Activated CD4-positive, alpha-beta T cell treated with anti-CD3 and anti-CD28 coated beads, Interleukin-2, amount 50 U/mL, for 16 hours (primary cell): ENCODE data around the gene SHC2.
"Not testable (repeated sequence)": the region's sequence is repeated elsewhere in the genome, so short reads cannot be mapped to it uniquely, and the experiment has no call there.

Experiments used
- DNase-seq: peaks from one replicate; pipeline ENCODE4 v3.0.0-alpha.2; 2020

The SHC2 gene

DNA sequence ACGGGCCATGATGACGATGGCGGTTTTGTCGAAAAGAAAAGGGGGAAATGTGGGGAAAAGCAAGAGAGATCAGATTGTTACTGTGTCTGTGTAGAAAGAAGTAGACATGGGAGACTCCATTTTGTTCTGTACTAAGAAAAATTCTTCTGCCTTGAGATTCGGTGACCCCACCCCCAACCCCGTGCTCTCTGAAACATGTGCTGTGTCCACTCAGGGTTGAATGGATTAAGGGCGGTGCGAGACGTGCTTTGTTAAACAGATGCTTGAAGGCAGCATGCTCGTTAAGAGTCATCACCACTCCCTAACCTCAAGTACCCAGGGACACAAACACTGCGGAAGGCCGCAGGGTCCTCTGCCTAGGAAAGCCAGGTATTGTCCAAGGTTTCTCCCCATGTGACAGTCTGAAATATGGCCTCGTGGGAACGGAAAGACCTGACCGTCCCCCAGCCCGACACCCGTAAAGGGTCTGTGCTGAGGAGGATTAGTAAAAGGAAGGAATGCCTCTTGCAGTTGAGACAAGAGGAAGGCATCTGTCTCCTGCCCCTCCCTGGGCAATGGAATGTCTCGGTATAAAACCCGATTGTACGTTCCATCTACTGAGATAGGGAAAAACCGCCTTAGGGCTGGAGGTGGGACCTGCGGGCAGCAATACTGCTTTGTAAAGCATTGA, 74.1 kb downstream of the SHC2 start:
- not testable (repeated sequence) for DNase-seq

DNA sequence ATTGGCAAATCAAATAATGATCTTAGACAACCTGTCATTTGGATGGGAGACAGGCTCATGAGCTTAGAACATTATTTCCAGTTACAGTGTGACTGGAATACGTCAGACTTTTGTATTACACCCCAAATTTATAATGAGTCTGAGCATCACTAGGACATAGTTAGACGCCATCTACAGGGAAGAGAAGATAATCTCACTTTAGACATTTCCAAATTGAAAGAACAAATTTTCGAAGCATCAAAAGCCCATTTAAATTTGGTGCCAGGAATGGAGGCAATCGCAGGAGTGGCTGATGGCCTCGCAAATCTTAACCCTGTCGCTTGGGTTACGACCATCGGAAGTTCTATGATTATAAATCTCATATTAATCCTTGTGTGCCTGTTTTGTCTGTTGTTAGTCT, 74.6 kb downstream of the SHC2 start:
- not testable (repeated sequence) for DNase-seq

DNA sequence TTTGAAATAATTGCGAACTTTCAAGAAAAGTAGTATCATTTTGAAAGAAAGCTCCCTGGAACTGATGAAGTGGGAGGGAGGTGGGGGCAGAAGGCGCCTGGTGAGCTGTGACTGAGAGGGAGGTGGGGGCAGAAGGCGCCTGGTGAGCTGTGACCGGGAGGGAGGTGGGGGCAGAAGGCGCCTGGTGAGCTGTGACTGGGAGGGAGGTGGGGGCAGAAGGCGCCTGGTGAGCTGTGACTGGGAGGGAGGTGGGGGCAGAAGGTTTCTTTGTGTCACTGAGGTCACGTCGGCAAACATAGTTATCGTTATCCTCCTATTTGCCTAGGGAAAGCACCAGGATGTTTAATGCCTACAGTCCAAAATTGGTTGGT, 76.0 kb downstream of the SHC2 start:
- no peak for DNase-seq

DNA sequence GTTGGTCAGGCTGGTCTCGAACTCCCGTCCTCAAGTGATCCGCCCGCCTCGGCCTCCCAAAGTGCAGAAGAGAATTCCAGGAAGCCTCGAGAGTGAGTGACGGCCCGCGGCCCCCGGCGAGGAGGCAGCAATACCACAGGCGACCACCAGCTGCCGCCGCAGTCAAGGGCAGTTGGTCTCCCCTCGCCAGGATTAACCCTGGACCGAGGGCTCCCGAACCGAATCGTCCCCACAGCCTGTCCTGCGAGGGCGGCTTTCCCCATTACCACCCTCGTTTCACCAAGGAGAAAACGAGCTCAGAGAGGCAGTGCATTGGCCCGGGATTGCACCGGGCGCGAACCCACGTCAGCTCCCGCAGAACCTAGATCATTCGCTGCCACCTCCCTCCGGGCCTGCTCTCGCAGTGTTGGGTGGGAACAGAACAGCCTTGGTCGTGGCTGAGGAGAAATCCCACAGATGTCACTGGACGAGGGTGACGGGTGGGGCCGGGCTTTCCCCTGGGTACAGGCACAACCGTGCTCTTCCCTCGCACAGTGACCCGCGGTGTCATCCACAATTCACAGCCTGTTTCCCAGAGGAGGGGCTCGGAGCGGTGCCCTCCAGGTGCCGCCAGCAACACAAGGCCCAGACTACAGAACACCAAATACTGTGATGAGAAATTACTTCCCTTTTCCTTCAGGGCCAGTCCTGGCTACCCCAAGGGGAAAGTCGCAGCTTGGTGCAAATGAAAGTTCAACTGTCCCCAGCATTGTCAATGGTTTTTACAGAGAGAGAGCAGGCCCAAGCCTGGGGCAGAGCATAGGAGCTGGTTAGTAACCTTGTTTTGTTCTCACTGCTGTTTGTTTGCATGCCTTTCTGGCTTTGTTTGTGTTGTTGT, 76.7 kb downstream of the SHC2 start:
- DNase-seq, result no peak

DNA sequence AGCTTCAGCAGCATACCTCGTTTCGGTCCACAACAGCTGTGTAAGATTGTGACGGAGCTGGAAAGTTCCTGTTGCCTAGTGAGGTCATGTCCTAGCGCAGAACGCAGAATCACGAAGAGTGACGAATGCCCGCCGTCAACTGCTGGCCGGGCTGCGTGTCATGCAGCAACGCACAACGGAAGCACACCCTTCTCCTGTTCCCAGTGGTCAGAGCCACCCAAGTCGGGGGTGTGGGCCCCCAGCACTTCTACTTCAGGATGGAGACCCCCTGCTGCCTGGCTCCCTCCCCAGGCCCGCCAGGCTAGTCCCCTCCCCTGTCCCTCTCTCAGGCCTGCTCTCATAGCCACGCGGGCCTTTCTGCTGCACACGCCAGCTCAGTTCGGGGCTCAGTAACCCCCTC, 77.8 kb downstream of the SHC2 start:
- no peak for DNase-seq

DNA sequence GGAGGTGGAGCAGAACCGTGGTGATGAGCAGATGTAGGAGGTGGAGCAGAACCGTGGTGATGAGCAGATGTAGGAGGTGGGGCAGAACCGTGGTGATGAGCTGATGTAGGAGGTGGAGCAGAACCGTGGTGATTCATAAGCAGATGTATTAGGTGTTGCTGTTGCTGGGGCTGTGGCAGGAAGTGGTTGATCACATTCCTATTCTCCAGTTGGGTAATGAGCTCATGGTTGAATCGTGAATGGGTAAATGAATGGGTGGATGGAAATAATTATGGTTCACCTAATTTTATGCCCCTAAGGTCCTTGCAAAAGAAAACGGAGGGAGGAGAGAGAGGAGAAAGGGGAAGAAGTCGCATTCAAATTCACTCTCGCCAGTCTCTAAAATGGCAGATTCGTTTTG, 78.3 kb downstream of the SHC2 start:
- peak; percentile 71 for DNase-seq

DNA sequence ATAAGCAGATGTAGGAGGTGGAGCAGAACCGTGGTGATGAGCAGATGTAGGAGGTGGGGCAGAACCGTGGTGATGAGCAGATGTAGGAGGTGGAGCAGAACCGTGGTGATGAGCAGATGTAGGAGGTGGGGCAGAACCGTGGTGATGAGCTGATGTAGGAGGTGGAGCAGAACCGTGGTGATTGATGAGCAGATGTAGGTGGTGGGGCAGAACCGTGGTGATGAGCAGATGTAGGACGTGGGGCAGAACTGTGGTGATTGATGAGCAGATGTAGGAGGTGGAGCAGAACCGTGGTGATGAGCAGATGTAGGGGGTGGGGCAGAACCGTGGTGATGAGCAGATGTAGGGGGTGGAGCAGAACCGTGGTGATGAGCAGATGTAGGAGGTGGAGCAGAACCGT, 78.9 kb downstream of the SHC2 start:
- not testable (repeated sequence) for DNase-seq

DNA sequence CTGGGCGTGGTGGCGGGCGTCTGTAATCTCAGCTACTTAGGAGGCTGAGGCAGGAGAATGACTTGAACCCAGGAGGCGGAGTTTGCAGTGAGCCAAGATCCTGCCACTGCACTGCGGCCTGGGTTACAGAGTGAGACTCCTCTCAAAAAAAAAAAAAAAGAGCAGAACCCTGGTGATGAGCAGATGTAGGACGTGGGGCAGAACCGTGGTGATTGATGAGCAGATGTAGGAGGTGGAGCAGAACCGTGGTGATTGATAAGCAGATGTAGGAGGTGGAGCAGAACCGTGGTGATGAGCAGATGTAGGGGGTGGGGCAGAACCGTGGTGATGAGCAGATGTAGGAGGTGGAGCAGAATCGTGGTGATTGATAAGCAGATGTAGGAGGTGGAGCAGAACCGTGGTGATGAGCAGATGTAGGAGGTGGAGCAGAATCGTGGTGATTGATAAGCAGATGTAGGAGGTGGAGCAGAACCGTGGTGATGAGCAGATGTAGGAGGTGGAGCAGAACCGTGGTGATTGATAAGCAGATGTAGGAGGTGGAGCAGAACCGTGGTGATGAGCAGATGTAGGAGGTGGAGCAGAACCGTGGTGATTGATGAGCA, 80.1 kb downstream of the SHC2 start:
- not testable (repeated sequence) for DNase-seq

DNA sequence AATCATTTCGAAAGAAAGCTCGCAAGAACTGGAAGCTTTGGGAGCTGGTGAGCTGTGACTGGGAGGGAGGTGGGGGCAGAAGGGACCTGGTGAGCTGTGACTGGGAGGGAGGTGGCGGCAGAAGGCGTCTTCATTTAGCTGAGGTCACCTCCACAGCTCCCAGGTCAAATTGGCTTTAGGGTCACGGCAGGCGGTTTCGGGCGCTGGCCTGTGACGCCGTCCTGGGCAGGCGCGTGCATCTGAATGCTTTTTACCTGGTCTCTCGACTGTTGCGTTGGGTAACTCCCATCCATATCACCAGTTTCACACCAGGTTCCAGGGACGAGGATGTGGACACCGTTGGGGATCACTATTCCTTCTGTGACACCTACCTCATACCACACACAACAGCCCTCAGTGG, 81.0 kb downstream of the SHC2 start:
- DNase-seq, result no peak

DNA sequence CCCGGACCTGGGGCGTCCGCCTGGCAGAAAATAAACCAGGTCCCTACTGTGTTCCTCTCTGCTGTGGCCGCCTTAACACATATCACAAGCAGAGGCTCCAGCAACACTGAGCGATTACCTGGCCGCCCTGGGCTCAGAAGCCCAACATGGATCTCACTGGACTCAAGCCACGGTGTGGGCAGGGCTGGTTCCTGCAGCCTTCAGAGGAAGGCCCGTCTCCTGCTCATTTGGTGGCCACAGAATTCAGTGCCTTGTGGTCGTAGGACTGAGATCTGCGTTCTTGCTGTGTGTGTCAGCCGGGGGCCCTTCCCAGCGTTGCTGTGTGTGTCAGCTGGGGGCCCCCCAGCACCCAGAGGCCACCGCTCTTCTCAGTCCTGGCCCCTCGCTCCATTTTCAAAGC, 82.1 kb downstream of the SHC2 start:
- no peak for DNase-seq

DNA sequence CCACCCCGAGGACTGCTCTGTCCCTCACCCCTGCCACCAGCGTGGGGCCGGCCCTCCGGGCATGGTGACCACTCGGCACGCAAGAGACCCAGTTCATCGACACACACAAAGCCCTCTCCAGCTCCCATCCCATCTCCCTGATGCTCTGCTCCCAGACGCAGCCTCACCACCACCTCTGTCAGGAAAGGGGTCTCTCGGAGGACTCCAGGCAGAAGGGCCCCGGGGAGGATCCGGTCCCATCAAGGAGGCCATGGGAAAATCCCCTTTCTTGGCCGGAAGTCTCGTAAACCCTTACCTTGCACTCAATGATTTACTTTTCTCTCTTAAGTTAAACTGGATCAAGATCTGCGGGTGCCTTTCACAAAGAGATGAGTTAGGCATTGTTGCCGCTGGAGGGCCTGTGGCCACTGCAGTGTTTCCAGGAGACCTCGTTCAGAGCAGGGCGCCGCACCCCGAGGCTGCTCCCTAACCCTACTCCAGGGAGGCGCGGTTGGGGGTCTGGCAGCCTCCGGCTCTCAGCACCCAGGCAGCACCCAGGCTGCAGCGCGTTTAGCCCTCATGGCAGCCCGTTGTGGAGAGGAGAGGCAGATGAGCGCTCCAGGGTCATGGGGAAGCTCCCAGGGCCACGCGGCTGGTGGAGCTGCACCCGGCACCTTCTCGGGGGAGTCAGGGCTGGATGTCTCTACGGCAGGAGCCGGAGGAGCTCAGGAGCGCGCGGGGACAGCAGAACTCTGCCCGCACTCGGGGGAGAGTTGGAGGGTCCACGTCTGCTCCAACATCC, 82.8 kb downstream of the SHC2 start:
- DNase-seq, result no peak

DNA sequence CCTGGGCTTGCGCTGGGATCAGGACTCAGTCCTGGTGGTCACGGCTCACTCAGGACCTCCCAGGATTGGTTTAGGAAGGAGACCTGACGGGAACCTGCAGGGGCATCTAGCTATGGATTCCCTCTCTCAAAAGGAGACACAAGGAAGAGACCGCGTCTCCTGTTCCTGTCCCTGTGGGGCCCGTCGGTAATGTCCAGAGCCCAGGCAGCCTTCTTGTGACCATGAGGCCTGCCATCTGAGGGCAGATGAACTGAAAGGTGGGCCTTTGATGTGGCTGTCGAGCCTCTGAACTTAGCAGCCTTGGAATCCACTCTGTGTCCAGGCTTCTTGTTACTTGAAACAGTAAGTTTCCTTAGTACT, 84.7 kb downstream of the SHC2 start:
- DNase-seq, result no peak

DNA sequence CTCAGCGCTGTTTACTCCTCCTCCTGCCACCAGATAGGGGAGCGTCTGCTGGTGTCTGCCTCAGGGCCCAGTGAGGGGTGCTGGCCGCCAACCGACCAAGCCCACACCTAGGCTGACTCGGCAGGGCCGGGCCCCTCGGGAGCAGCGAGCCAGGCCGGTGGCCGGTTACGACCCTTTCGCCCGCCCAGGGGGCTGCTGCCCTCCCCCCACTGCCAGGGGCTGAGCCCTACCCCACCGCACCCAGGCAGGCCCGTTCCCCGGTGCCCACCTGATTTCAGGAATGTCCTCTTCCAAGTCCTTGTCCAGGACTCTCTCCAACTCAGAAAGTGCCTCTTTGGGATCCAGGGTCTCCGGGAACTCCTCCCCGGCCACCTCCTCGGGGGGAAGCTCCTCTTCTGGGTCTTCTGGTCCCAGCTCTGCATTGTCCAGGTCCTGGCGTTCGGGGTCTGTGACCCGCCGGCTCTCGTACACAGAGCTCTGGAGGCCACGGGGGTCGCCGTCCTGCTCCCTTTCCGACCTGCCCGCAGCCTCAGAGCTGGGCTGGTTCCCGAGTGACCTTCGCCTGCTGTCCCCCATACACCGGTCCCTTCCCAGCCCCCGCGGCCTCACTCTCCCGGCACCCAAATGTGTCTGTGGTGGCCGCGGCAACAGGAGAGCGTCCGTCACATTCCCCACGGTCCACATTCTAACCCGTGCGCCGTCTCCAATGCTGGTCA, 85.3 kb downstream of the SHC2 start:
- DNase-seq, result no peak

DNA sequence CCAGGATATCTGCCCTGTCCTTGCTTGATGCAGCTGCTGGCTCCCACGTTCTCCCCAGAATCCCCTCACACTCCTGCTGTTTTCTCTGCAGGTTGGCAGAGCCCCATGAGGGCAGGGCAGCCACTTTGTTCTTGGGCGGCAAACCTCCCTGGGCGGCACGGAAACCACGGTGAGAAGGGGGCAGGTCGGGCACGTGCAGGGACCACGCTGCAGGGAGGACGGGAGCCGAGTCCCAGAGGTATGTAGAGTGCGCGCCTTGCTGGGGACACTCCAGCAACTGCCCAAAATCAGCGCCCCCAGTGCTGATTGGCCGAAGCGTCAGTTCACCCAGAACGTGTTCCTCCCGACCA, 86.0 kb downstream of the SHC2 start:
- no peak for DNase-seq

DNA sequence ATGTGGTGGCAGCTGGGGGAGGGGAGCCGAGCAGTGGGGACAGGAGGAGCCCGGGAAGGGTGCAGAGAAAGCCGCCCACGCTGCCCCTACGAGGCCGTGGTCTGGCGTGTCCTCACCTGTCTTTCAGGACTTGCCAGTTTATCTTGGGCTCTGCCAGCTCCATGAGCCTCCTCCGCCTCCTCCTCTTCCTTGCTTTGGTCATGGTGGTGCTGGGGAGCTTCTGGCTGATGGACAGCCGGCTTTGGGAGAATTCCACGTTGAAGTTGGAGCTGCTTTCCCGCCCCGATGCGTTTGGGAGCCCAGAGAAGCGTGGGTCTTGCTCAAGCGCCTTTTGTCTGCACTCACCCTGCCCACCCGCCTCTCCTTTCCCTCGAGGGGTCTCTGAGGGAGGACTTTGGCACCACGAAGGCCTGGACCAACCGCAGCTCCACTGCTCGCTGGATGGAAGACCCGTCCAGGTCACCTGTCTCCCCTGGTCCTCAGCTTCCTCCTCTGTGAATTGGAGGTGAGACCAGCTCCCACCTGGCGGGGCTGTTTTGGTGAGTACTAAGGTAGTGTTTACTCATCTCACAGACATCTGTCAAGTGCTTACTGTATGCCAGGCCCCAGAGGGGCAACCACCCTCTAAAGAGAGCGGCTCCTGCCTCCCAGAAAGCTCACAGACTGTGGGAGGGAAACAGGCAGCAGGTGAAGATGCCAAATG, 86.5 kb downstream of the SHC2 start:
- DNase-seq, result no peak

DNA sequence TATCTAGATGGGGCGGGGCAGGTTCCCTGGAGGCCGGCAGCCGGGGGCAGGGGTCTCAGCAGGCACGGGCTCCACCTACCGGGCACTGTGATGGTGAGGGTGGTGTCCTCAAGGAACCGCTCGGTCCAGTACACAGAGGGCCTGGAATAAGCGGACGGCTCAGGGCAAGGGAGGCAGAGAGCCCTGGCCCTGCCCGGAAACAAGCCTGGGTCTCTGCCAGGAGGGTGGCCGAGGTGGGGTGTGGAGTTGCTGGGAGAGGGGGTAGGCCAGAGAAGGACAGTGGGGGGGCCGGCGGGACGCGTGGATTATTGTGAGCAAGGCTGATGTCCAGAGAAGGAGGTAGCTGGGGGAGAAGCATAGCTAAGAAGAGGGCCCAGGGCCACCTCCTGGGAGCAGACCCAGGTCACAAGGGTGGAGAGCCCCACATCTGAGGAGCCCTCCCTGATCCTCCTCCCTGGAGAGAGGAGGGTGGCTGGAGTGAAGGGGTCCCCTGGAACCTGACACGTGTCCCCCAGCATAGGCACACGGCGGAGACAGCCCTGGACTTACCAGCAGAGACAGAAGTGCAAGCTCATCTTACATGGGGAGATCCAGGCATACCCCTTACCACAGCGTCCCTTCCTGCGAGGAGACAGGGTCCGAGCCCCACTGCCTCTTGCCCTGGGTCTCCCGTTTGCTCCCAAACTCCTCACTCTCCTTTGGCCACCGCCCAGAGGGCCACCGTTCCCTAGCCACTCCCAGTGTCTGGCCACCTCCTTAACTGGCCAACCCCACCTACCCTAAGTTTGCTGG, 87.2 kb downstream of the SHC2 start:
- DNase-seq, result no peak

DNA sequence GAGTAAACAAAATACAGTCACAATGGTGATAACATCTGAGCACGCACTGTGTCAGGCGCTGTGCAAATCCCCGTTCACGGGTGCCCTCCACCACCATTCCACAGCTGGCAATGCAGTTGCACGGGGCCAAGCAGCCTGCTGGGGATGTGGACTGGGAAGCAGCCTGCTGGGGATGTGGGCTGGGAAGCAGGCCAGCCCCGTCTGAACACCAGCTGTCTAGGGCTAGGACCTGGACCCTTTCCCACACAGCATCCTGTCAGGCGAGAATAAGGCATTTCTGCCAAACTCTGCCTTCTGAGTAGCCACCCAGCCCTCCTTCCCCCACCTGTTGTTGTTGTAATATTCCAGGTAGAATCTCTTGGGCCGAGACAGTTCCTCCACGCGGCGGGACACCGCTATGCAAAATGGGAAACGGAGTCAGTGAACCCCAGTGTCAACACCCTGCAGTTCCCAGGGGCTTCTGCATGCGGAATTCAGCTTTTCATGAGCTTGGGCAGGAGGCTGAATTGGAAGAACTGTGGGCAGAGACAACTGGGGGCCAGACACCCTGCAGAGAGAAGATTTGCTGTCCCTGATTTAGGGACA, 88.4 kb downstream of the SHC2 start:
- no peak for DNase-seq

DNA sequence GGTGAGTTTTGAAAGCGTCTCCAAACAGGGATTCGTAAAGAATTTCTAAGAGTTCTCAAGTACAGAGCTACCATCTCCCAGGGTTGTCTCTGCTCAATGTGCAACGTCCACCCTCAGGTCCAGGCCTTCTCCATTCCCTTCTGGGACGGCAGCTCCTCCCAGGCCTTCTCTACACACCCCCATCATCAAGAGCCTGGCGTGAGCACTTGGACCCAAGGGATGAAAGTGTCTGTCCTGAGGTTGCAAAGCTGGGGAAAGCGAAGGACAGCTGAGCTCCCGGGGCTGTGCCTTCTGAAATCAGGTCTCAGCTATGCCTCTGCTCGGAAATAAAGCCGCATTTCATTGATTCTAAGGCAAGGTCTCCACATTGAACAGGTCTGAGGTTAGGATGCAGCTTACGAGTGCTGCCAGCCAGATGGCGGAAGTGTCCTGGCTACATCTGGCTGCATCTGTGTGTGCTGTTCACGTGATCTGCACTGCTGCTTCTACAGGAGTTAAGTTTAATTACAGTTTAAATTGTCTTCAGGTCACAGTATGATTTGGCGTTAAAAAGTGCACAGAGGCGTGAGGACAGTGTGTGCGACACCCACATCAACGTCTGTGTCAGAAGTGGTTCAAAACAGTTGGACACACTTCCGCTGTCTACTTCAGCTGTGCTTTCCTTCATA, 89.2 kb downstream of the SHC2 start:
- no peak for DNase-seq

DNA sequence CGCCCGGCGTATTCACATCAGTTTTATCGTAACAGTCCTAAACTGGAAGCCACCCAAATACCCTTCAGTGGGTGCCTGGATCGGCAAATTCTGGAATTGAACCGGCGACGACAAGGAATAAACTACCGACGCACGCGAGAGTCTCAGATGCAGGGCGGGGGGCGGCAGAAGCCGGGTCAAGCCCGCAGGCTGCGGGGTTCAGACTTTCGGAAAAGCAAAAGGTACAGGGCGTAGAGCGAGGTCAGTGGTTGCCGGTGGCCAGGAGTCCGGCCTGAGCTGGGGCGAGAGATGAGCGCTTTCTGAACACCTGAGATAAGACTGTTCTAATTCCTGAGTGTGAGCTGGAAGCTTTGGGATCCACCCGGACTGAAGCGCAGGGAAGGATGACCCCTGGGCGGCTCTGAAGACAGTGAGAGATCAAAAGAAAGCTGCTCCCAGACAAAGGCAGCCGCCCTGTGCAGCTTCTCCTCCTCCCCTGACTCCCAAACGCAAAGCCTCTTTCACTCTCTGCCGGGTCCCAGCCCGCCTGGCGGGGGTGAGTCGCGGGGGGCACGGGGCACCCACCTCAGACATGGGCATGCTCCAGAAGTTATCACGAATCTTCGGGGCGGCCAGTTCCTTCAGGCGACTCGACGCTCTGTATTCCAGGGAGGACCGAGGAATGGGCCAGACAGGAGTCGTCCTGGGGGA, 90.0 kb downstream of the SHC2 start:
- no peak for DNase-seq

DNA sequence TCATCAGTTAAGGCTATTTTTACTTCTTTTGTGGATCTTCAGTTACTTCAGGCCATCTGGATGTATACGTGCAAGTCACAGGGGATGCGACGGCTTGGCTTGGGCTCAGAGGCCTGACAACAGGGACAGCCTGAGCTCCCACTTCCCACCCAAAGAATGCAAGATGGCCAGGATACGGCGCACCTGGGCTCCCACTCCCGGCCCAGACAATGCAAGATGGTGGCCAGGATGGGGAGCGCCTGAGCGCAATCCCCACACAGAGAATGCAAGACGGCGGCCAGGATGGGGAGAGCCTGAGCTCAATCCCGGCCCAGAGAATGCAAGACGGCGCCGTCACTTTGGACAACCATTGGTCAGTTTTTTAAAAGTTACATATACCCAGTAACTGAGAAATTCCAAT, 91.0 kb downstream of the SHC2 start:
- DNase-seq, result no peak
